Muscle of leg (tissue), 11 donors: ENCODE results near the gene GRB2. TPM values are rescaled to one million over a fixed set of nuclear protein-coding genes. Genes with fewer than 3 reads are reported as not detected.
"Not testable (repeated sequence)": the region's sequence is repeated elsewhere in the genome, so short reads cannot be mapped to it uniquely, and the experiment has no call there.

Source experiments
- DNase-seq: peaks from one replicate; pipeline ENCODE4 v3.0.0; 2013
- H3K27ac ChIP-seq: one replicate; pipeline ENCODE4 v1.5.1; 2013; ENCODE audit warnings: mild to moderate bottlenecking, low read length, control low read depth
- H3K27me3 ChIP-seq: one replicate; pipeline ENCODE4 v1.6.1; 2013; ENCODE audit warnings: low read length; ENCODE audit not compliant: control insufficient read depth, insufficient read depth
- H3K36me3 ChIP-seq: one replicate; pipeline ENCODE4 v1.6.1; 2013; ENCODE audit warnings: low read length; ENCODE audit not compliant: control insufficient read depth, insufficient read depth
- H3K4me1 ChIP-seq: one replicate; pipeline ENCODE4 v1.6.1; 2013; ENCODE audit warnings: low read length; ENCODE audit not compliant: control insufficient read depth, insufficient read depth
- H3K4me3 ChIP-seq: one replicate; pipeline ENCODE4 v1.5.1; 2013; ENCODE audit warnings: low read length, control low read depth
- H3K9me3 ChIP-seq: replicated peaks from 2 replicates; pipeline ENCODE4 v1.6.1; 2013; ENCODE audit warnings: low read depth, low read length; ENCODE audit not compliant: control insufficient read depth
- WGBS: methylation state at CpG from one replicate; pipeline ENCODE4 v1.1.5; 2013; ENCODE audit warnings: missing lambda C conversion rate; ENCODE audit not compliant: insufficient coverage; 5-methylcytosine and 5-hydroxymethylcytosine counted together
- polyA plus RNA-seq, 8 donors: library from polyadenylated mRNA; unstranded; fragments of 120-200 nt; gene quantifications; one replicate each; pipeline versions ENCODE4 v1.2.1 to v1.2.3, GENCODE V29; 2013; ENCODE audit warnings: inconsistent platforms in 1 of 8, low replicate concordance in 1 of 8; ENCODE audit not compliant: insufficient read length in 8 of 8, insufficient read depth in 1 of 8
- total RNA-seq: library from RNA; stranded (reverse); fragments of 120-200 nt; gene quantifications from one replicate; pipeline ENCODE4 v1.2.4, GENCODE V29; 2013

The GRB2 gene
- total and polyA plus RNA-seq, 9 donors = 88.4 to 162 (median 147) TPM

DNA sequence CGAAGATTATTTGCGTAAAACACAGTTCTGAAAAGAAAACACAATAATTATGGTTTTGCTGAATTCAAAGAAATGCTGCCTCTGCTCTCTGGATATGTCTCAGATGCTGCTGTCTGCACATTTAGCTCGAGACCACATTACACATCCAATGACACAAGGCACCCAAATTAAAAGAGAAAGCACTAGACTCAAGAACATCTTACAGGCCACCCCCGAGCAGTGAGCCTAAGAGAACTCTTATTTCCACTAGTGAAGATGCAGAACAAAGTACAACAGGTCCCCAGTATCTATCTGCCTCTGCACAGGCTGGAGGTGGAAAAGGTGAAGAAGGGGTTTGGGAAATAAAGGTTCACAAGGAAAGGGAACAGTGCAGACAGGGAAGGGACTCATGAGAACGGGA, 33.5 kb downstream of the GRB2 start:
- Histone ChIP-seq H3K27ac (no peak overlapping the region), H3K36me3 (peaks cover 5% of the 10 kb centered on the region), H3K4me1 (peaks cover 20% of the 10 kb centered on the region), H3K4me3 (no peak overlapping the region), H3K9me3 (no peaks in the 10 kb centered on the region), H3K27me3 (no peaks in the 10 kb centered on the region)
- no peak for DNase-seq
- no CpG with 5 or more reads among the region's 5 CpGs for WGBS

DNA sequence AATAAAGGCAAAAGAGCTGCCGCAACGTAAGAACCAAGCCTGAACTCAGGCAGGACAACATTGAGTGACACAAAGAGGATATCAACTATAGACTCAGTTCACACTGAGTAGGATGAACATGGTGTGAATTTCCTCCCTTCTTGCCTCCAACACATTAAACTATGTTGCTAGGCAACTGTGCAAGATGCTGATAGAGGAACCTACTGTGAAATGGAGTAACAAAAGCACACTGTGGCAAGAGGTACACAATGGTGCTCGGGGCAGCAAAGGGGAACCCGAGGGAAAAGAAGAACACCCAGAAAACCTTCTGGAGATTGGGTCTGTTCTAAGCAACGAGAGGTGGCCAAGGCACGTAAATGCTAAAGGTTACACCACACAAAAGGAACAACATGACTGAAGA, 34.1 kb downstream of the GRB2 start:
- Histone ChIP-seq H3K27ac (no peak overlapping the region), H3K36me3 (peaks cover 5% of the 10 kb centered on the region), H3K4me3 (no peak overlapping the region), H3K4me1 (peaks cover 22% of the 10 kb centered on the region), H3K9me3 (no peaks in the 10 kb centered on the region), H3K27me3 (no peaks in the 10 kb centered on the region)
- DNase-seq = peak; percentile 38
- WGBS = 81% methylated on average over 2 of the region's 6 CpGs

DNA sequence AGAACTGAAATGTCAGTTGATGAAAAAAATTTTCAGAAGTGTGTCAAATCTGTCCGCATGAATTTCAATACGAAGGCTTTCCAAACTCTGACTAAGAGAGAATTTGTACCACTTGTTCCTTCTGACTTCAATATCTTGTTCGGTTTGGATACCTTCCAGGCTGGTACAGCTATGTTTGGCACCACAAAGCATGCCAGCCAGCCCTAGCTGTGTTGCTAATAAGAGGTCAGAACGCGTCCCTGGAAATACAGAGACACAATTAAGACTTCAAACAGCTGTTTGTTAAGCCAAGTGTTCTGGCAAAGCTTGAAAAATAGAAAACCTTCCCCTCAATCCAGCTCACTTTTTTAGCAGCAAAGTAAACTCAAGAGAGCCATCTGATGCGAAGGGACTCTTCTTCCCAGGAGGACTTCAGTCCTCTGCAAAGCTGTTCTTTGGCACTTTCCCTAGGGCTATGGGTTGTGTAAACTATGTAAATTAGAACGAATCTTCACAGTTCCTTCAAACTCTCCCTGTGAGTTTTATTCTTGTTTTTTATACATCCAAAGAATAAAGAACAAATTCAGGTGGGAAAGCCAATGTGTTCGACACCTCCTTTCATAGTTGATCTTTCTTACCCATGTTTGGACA, 35.1 kb downstream of the GRB2 start:
- H3K4me1 ChIP-seq = peaks cover 24% of the 10 kb centered on the region
- 76% methylated on average over 2 of the region's 8 CpGs for WGBS
- DNase-seq = peak; percentile 79

DNA sequence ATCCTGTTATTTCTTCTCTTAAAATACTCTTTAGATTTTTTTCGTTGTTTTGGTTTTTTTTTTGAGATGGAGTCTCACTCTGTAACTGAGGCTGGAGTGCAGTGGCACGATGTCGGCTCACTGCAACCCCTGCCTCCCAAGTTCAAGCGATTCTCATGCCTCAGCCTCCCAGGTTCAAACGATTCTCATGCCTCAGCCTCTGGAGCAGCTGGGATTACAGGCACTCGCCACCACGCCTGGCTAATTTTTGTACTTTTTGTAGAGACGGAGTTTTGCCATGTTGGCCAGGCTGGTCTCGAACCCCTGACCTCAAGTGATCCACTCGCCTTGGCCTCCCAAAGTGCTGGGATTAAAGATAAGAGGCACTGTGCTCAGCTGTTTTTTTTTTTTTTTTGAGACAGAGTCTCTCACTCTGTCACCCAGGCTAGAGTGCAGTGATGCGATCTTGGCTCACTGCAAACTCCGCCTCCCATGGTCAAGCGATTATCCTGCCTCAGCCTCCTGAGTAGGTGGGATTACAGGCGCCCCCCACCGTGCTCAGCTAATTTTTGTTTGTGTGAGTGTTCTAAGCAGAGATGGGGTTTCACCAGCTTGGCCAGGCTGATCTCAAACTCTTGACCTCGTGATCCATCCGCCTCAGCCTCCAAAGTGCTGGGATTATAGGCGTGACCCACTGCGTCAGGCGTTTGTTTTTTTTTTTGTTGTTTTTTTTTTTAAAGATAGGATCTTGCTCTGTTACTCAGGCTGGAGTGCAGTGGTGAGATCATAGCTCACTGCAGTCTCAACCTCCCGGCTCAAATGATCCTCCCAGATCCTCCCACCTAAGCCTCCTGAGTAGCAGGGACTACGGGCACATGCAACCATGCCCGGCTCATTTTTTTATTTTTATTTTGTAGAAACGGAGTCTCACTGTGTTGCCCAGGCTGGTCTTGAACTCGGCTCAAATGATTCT, 37.4 kb downstream of the GRB2 start:
- H3K36me3 ChIP-seq, DNase-seq, H3K9me3 ChIP-seq, H3K27me3 ChIP-seq, H3K4me3 ChIP-seq, H3K27ac ChIP-seq: not testable (repeated sequence)
- 96% methylated on average over 8 of the region's 25 CpGs for WGBS
- H3K4me1 ChIP-seq = peaks cover 24% of the 10 kb centered on the region

More for the DNA sequence above, 35.1 kb downstream of the GRB2 start:
- H3K9me3 ChIP-seq = no peaks in the 10 kb centered on the region
- H3K36me3 ChIP-seq = peaks cover 5% of the 10 kb centered on the region
- H3K27me3 ChIP-seq = no peaks in the 10 kb centered on the region
- H3K27ac ChIP-seq = peak overlapping the region; percentile 73
- no peak overlapping the region for H3K4me3 ChIP-seq

DNA sequence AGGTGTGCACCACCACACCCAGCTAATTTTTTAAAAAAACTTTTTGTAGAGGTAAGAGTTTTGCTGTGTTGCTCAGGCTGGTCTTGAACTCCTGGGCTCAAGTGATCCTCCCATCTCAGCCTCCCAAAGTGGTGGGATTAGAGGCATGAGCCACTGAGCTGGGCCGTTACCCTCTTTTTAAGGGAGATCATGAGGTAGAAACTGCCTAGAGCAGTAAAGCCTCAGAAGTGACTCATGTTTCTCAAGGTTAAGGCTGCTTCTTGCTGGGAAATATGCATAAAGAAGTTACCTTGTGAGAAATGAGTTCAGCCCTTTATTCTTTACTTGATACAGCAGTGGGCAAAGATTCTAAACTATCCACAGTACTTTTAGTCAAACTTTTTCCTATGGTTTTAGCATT, 38.2 kb downstream of the GRB2 start:
- Histone ChIP-seq H3K27me3 (no peaks in the 10 kb centered on the region), H3K9me3 (no peaks in the 10 kb centered on the region), H3K27ac (no peak overlapping the region), H3K4me1 (peaks cover 24% of the 10 kb centered on the region), H3K36me3 (no peaks in the 10 kb centered on the region), H3K4me3 (no peak overlapping the region)
- WGBS = 100% methylated on average over 1 of the region's 1 CpG
- DNase-seq = no peak

DNA sequence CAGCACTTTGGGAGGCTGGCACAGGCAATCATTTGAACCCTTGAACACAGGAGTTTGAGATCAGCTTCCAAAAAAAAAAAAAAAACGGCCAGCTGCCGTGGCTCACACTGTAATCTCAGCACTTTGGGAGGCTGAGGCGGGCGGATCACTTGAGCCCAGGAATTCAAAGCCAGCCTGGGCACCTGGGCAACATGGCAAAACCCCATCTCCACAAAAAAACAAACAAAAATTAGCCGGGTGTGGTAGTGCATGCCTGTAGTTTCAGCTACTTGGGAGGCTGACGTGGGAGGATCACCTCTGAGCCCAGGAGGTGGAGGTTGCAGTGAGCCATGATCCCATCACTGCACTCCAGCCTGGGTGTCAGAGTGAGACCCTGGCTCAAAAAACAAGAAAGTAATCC, 39.0 kb downstream of the GRB2 start:
- peaks cover 19% of the 10 kb centered on the region for H3K4me1 ChIP-seq
- no peak overlapping the region for H3K4me3 ChIP-seq

DNA sequence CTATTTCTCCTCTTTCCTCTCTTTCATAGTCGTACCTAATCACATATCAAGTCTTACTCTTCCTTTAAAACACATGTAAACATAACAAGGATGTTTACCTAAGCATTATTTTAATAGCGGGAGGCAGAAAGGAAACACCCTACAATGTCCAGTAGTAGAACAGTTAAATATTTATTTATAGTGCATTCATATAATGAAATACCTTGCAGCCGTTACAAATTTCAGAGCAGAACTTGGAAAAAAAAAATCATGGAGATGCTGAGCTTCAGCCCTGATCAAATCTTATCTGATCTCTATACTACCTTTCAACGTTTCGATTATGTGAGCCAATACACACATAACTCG, 39.6 kb downstream of the GRB2 start:
- no peak overlapping the region for H3K4me3 ChIP-seq

More for the DNA sequence above, 39.0 kb downstream of the GRB2 start:
- DNase-seq = no peak
- Histone ChIP-seq H3K27ac (no peak overlapping the region), H3K27me3 (no peaks in the 10 kb centered on the region), H3K36me3 (no peaks in the 10 kb centered on the region), H3K9me3 (no peaks in the 10 kb centered on the region)
- WGBS = no CpG with 5 or more reads among the region's 6 CpGs

DNA sequence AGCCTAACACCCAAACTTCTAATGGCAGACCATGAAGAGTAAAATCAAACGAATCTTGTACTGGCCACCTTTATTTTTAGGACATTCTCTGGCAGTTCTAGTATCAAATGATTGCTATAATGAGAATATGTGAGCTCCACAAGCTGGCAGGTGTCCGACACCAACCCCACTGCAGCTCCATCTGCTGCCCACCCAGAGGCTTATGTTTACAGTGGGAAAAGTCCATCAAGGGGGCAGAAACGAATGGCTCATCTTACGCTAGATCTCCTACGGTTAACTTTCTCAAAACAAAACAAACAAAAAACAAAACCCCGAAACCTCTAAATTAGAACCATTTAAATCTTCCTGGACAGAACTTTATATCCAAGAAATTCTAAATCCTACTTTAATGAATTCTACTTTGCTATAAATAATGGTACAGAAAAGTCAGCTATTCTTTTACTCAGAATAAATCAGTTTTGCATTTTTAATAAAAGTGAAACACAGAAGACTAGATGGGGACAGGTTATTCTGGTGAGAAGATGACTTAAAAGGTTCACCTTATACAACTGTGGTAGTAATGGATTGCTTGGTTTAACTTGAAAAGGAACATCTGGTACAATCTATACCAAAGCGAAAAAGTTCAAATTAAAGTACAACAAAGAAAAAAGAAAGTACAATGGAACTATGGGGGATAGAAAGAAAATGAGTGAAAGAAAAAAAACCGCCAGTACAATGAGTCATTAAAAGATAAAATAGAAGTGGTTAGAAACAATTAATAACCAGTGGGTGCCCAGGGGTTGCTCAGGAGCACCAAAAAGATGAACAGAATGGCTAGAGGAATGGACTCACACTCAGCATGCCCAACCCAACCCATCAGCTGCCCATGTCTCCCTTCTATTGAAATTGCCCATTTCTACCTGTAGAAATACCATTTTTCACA, 40.2 kb downstream of the GRB2 start:
- Histone ChIP-seq H3K4me3 (no peak overlapping the region), H3K4me1 (peaks cover 12% of the 10 kb centered on the region), H3K27ac (no peak overlapping the region), H3K9me3 (no peaks in the 10 kb centered on the region), H3K27me3 (no peaks in the 10 kb centered on the region), H3K36me3 (no peaks in the 10 kb centered on the region)
- DNase-seq = no peak
- WGBS = 80% methylated on average over 1 of the region's 8 CpGs

More for the DNA sequence above, 39.6 kb downstream of the GRB2 start:
- Histone ChIP-seq H3K4me1 (peaks cover 14% of the 10 kb centered on the region), H3K27me3 (no peaks in the 10 kb centered on the region), H3K27ac (no peak overlapping the region), H3K36me3 (no peaks in the 10 kb centered on the region), H3K9me3 (no peaks in the 10 kb centered on the region)
- no CpG with 5 or more reads among the region's 6 CpGs for WGBS
- DNase-seq = no peak

DNA sequence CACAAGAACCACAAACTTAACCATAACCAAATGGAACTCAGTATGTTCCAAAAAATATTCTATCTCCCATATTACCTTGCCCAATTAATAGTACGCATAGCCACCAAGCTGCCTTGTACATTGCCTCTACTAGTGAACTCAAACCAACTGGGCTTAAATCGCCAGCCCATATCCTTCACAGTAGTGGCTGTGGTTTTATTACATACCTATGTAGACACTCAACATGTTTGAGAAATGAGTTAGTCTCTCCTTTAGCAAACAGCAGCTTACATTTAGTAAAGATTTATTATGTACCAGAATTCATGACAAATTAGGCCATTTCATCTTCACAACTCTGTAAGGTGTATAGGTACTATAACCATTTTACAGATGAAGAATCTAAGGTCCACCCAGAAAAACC, 41.4 kb downstream of the GRB2 start:
- H3K9me3 ChIP-seq = no peaks in the 10 kb centered on the region
- H3K27me3 ChIP-seq = no peaks in the 10 kb centered on the region
- no peak for DNase-seq
- peaks cover 7% of the 10 kb centered on the region for H3K4me1 ChIP-seq
- no peak overlapping the region for H3K27ac ChIP-seq
- no CpG with 5 or more reads among the region's 2 CpGs for WGBS
- no peaks in the 10 kb centered on the region for H3K36me3 ChIP-seq
- no peak overlapping the region for H3K4me3 ChIP-seq

DNA sequence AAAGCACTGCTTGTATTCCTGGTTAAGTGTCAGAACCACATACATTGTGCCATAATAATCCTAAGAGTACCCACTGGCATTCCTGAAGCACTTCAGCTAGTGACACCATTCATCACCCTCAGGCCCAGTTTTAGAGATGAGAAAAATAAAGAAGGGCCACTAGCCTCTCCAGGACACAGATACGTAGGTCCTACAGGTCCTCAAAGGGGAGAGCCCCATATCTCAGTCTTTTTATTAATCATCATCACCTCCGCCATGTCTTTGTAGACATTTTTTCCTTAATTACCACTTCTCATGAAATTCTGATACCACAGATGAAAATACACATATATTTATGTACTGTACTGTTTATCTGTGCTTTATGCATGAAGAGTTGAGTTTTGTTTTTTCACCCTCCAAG, 43.5 kb downstream of the GRB2 start:
- H3K4me3 ChIP-seq = no peak overlapping the region
- H3K36me3 ChIP-seq = no peaks in the 10 kb centered on the region
- H3K27ac ChIP-seq = no peak overlapping the region
- DNase-seq = no peak
- WGBS = no CpG with 5 or more reads among the region's 2 CpGs
- H3K4me1 ChIP-seq = peaks cover 7% of the 10 kb centered on the region
- no peaks in the 10 kb centered on the region for H3K27me3 ChIP-seq
- H3K9me3 ChIP-seq = no peaks in the 10 kb centered on the region
